PC-9 (cell line): Measurements from ENCODE around the gene INPP5A. TPM values are rescaled to one million over a fixed set of nuclear protein-coding genes. Genes with fewer than 3 reads are reported as not detected.

Experiments used
- BruUV-seq: library from RNA; stranded (reverse); fragments of 400-500 nt; replicated peaks from 2 replicates; lab custom pipeline; 2021; lab: Mats Ljungman, UMichigan
- CTCF ChIA-PET: fragments of 300-600 bp; sonication (Branson Sonifier 250); formaldehyde crosslinking; loops from one replicate; lab custom pipeline; 2022; ENCODE audit warnings: antibody characterized with exemption; lab: Charles Lee
- POLR2A ChIA-PET: fragments of 300-600 bp; sonication (Branson Sonifier 250); formaldehyde crosslinking; loops from one replicate; lab custom pipeline; 2022; ENCODE audit warnings: antibody characterized with exemption; ENCODE audit not compliant: unreplicated experiment; lab: Charles Lee
- DNase-seq, 2 experiments: peaks; one replicate each; pipeline versions ENCODE4 v3.0.0 to v3.0.0-alpha.2; 2015 to 2022; ENCODE audit warnings: mixed read lengths in 1 of 2
- H2AFZ ChIP-seq: fragments of 200-600 bp; sonication (generic); 2 replicates; pipeline ENCODE4 v1.8.1; 2017; ENCODE audit warnings: antibody characterized with exemption
- H3F3A ChIP-seq: fragments of 200-600 bp; sonication (generic); 2 replicates; pipeline ENCODE4 v1.8.1; 2017; ENCODE audit warnings: antibody characterized with exemption, mild to moderate bottlenecking, low read depth; ENCODE audit not compliant: insufficient read depth
- H3K27ac ChIP-seq: fragments of 200-600 bp; sonication (generic); 2 replicates; pipeline ENCODE4 v1.6.1; 2016; ENCODE audit warnings: mixed run types
- H3K27me3 ChIP-seq: fragments of 200-600 bp; sonication (generic); 2 replicates; pipeline ENCODE4 v1.6.1; 2016; ENCODE audit warnings: low read depth, mixed run types; ENCODE audit not compliant: insufficient read depth
- H3K36me3 ChIP-seq: fragments of 200-600 bp; sonication (generic); 2 replicates; pipeline ENCODE4 v1.6.1; 2016; ENCODE audit warnings: low read depth, mixed run types
- H3K4me1 ChIP-seq: fragments of 200-600 bp; sonication (generic); replicated peaks from 2 replicates; pipeline ENCODE4 v1.6.1; 2016; ENCODE audit warnings: mixed run types; ENCODE audit not compliant: insufficient read depth
- H3K4me2 ChIP-seq: fragments of 200-600 bp; sonication (generic); 2 replicates; pipeline ENCODE4 v1.6.1; 2017; ENCODE audit warnings: mixed run types
- H3K4me3 ChIP-seq: fragments of 200-600 bp; sonication (generic); 2 replicates; pipeline ENCODE4 v1.6.1; 2016; ENCODE audit warnings: mixed run types
- H3K79me2 ChIP-seq: fragments of 200-600 bp; sonication (generic); 2 replicates; pipeline ENCODE4 v1.6.1; 2017; ENCODE audit warnings: low read depth, mixed run types
- H3K9me2 ChIP-seq: fragments of 200-600 bp; sonication (generic); 2 replicates; pipeline ENCODE4 v1.8.1; 2017; ENCODE audit warnings: mild to moderate bottlenecking; ENCODE audit not compliant: insufficient read depth
- H3K9me3 ChIP-seq: fragments of 200-600 bp; sonication (generic); 2 replicates; pipeline ENCODE4 v1.8.1; 2016; ENCODE audit warnings: low read depth; ENCODE audit not compliant: insufficient read depth
- H4K20me1 ChIP-seq: fragments of 200-600 bp; sonication (generic); 2 replicates; pipeline ENCODE4 v1.8.1; 2017; ENCODE audit not compliant: insufficient read depth
- CTCF ChIP-seq: fragments of 200-600 bp; sonication (generic); conservative IDR thresholded peaks from 2 replicates; pipeline ENCODE4 v1.6.1; 2017; ENCODE audit warnings: mixed run types, antibody characterized with exemption, mild to moderate bottlenecking, moderate library complexity
- EZH2 ChIP-seq: fragments of 200-600 bp; sonication (generic); IDR thresholded peaks from 2 replicates; pipeline ENCODE4 v1.8.0; 2017; ENCODE audit warnings: antibody characterized with exemption, low read depth
- intact Hi-C: fragments of 100-400 bp; cut with micrococcal nuclease; formaldehyde crosslinking; loops from one replicate; pipeline ENCODE4 v1.10.0; 2022; ENCODE audit not compliant: unreplicated experiment
- total RNA-seq: library from RNA; stranded (reverse); gene quantifications from 2 replicates; pipeline ENCODE4 v1.2.3, GENCODE V29; 2021

The INPP5A gene
- total RNA-seq, 1 experiment from 2014 or later = 18.4 TPM

GRCh38 chr10:132744839-132745238, 207.3 kb downstream of the INPP5A start:
- no peak overlapping the region for H3K4me2 ChIP-seq
- POLR2A ChIA-PET = no interaction called here
- BruUV-seq = no TSS peak
- H3K4me1 ChIP-seq = no peaks in the 10 kb centered on the region
- H3F3A ChIP-seq = no peaks in the 10 kb centered on the region
- H4K20me1 ChIP-seq = no peaks in the 10 kb centered on the region
- H3K27ac ChIP-seq = no peak overlapping the region
- H3K9me2 ChIP-seq = no peaks in the 10 kb centered on the region
- DNase-seq = no peak
- no peak for TF ChIP-seq CTCF
- TF ChIP-seq EZH2 = no peak
- no peaks in the 10 kb centered on the region for H3K27me3 ChIP-seq
- H3K4me3 ChIP-seq = no peak overlapping the region
- H3K79me2 ChIP-seq = no peaks in the 10 kb centered on the region
- H2AFZ ChIP-seq = no peak overlapping the region
- CTCF ChIA-PET = no interaction called here
- no peaks in the 10 kb centered on the region for H3K9me3 ChIP-seq
- H3K36me3 ChIP-seq = no peaks in the 10 kb centered on the region
- intact Hi-C loops = no loop called here

DNA sequence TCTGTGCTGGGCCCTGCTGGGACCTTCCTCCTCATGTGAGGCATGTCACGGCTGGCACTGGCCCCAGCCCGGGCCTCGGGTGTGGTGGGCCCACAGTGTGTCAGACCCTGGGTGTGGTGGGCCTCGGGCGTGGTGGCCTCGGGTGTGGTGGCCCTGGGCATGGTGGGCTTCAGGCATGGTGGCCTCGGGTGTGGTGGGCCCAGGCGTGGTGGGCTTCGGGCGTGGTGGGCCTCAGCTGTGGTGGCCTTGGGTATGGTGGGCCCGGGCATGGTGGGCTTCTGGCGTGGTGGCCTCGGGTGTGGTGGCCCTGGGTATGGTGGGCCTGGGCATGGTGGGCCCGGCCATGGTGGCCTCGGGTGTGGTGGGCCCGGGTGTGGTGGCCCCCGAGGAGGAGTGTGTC, 207.9 kb downstream of the INPP5A start:
- Histone ChIP-seq H3K4me3 (no peak overlapping the region), H3K9me3 (no peaks in the 10 kb centered on the region), H3K36me3 (no peaks in the 10 kb centered on the region), H3K9me2 (no peaks in the 10 kb centered on the region), H3K27me3 (no peaks in the 10 kb centered on the region), H3K27ac (no peak overlapping the region), H4K20me1 (no peaks in the 10 kb centered on the region), H3F3A (no peaks in the 10 kb centered on the region), H2AFZ (no peak overlapping the region), H3K4me1 (no peaks in the 10 kb centered on the region), H3K79me2 (no peaks in the 10 kb centered on the region), H3K4me2 (no peak overlapping the region)
- no TSS peak for BruUV-seq
- ChIA-PET POLR2A (no interaction called here), CTCF (no interaction called here)
- no peak for DNase-seq
- intact Hi-C loops = no loop called here
- TF ChIP-seq CTCF (no peak), EZH2 (no peak)

DNA sequence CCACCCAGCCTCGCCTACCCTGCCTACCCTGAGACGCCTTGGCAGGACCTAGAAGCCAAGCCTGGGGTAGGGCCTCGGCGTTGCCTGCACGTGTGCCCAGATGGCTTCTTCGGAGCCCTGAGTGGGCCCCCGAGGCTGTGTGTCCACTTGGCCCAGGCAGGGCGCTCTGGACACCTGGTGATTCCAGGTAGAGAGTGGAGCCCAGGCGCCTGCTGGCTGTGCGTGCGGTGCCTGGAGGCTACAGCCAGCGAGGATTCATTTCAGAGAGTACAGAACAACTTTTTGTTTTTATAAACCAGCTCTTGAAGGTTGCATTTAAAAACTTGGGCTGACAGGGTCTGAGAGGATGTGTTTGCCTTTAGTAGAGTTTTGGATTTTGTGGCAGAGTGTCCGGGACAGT, 208.4 kb downstream of the INPP5A start:
- intact Hi-C loops = no loop called here
- H3F3A ChIP-seq = no peaks in the 10 kb centered on the region
- no peak overlapping the region for H2AFZ ChIP-seq
- ChIA-PET POLR2A (no interaction called here), CTCF (no interaction called here)
- no peak overlapping the region for H3K4me3 ChIP-seq
- no peaks in the 10 kb centered on the region for H4K20me1 ChIP-seq
- no peak for DNase-seq
- no peaks in the 10 kb centered on the region for H3K9me3 ChIP-seq
- H3K27ac ChIP-seq = no peak overlapping the region
- H3K9me2 ChIP-seq = no peaks in the 10 kb centered on the region
- H3K27me3 ChIP-seq = no peaks in the 10 kb centered on the region
- no peak for TF ChIP-seq EZH2
- no peak for TF ChIP-seq CTCF
- no peaks in the 10 kb centered on the region for H3K4me1 ChIP-seq
- no TSS peak for BruUV-seq
- H3K4me2 ChIP-seq = no peak overlapping the region
- no peaks in the 10 kb centered on the region for H3K79me2 ChIP-seq
- H3K36me3 ChIP-seq = no peaks in the 10 kb centered on the region
